Fibroblast of villous mesenchyme (primary cell): ENCODE results near the gene METTL21A. TPM values are rescaled to one million over a fixed set of nuclear protein-coding genes. Genes with fewer than 3 reads are reported as not detected.

Experiments used
- DNase-seq: peaks from one replicate; pipeline ENCODE4 v3.0.0-alpha.2; 2010; ENCODE audit warnings: low read depth
- H3K4me3 ChIP-seq: 2 replicates; pipeline ENCODE4 v1.5.1; 2011; ENCODE audit warnings: low read depth, mild to moderate bottlenecking, low read length
- total RNA-seq: library from RNA; depleted of rRNA; stranded (reverse); fragments of >200 nt; gene quantifications from 2 replicates; pipeline ENCODE4 v1.2.3, GENCODE V29; 2012
- TF ChIP-seq, protein P1 (sequence below): IDR thresholded peaks from 2 replicates; pipeline ENCODE4 v1.5.1; 2012; ENCODE audit warnings: low read depth, mild to moderate bottlenecking, low read length; ENCODE audit not compliant: insufficient read depth

The METTL21A gene
- total RNA-seq, 1 donor = 13.0 TPM

DNA sequence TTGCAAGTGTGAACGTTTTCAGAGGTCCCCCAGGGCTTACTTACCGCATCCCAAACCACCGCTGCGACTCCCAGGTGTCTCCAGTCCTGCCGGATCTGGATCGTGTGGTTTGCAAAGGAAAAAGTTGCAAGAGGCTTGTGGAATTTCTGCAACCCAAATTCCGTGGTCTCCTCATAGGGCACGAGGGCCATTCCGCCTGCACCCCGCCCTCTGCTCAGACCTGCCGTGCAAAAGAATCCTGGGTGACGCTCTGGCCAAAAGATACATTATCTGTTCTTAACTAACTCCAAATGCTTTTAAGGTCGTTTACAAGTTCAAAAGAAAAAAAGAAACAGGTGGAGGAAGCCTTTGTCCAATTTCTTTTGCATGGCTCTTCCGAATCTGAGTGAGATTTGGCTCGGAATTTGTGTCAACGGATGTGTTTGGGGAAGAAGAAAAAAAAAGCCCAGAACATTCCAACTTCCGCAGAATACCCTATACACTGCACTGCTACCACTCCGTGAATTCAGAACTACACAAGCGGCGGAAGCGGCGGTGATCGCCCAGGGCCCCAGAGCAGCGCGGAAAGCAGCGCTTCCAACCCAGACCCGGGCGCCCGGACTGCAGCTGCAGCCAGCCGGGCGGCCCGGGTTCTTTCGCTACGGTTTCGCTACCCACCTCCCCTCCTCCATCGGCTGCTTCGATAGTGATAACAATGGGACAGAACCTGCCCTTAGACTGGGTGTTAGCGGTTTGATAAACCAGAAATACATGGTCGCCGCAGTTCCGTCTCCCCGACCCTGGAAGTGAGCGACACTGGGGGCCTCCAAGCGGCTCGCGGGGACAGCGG lies 795 bp downstream of the METTL21A start:
- H3K4me3 ChIP-seq = peak overlapping the region; percentile 79
- TF ChIP-seq, protein P1, sequence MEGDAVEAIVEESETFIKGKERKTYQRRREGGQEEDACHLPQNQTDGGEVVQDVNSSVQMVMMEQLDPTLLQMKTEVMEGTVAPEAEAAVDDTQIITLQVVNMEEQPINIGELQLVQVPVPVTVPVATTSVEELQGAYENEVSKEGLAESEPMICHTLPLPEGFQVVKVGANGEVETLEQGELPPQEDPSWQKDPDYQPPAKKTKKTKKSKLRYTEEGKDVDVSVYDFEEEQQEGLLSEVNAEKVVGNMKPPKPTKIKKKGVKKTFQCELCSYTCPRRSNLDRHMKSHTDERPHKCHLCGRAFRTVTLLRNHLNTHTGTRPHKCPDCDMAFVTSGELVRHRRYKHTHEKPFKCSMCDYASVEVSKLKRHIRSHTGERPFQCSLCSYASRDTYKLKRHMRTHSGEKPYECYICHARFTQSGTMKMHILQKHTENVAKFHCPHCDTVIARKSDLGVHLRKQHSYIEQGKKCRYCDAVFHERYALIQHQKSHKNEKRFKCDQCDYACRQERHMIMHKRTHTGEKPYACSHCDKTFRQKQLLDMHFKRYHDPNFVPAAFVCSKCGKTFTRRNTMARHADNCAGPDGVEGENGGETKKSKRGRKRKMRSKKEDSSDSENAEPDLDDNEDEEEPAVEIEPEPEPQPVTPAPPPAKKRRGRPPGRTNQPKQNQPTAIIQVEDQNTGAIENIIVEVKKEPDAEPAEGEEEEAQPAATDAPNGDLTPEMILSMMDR = no peak
- DNase-seq = peak; percentile 76

DNA sequence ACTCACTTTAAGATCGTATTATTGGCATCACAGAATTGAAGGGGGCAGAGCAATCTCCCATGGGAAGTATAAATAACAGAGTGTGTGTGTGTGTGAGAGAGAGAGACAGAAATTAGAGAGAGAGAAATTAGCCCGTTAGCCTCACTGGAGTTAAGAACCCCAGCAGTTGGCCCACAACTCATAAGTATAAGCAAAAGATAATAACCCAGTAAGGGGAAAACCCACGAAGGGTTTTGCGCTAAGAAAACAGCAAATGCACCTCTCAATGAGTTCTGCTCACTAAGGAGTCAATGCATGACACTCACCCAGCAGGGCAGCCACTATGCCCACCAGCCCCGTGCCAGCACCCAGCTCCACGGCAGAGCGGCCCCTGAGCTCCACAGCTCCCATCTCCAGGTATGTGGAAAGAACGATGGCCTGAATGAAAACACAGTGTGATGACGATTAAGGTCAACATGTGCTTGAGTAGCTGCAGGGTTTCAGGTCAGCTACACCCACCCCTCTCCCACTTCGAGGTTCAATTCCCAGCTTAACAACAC lies 3.6 kb downstream of the METTL21A start:
- DNase-seq = no peak
- H3K4me3 ChIP-seq = no peak overlapping the region
- TF ChIP-seq, protein P1 = no peak

DNA sequence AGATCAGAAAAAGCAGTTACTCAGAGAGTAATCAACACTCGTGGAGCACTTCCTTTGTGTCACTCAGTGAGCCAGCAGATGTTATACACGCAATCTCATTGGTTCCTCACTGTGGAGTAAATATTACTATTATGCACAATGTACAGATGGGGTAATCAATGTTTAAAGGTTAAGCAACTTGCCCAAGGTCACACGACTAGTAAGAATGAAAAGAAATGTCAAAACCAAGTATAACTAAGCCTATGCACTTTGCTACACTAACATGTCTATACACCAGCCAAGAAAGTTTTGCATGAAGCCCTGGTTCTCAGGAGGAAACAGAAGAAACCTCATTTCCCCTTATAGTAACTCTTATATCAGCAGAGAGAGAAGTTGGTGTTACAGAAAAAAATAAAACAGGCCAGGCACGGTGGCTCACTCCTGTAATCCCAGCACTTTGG lies 5.4 kb downstream of the METTL21A start:
- no peak overlapping the region for H3K4me3 ChIP-seq
- TF ChIP-seq, protein P1 = no peak
- DNase-seq = no peak

DNA sequence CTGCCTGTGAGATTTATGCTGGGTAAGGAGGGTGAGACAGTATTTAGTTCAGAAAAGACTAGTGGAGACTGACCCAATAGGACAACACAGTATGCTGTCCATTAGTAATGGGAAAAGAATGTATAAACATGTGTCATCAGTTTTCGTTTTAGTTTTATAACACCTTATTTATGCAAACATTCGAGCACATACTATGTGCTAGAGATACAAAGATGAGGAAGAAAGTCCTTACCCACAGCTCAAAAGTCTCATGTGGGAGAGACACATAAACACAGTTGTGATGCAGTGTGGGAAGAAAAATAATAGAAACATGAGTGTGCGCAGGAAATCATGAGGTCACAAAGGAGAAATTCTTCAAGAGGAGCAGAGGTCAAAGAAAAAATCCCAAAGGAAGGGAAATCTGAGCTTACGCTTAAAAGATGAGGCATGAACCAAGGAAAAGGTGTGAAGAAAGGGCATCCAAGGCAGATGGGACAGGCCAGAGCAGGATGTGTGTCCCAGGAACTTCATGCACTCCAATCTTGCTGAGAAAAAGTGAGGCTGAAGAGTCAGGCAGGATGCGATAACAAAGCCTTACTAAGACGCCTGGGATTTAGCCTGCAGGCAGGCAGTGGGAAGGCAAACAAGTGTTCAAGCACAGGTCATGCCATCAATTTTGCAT lies 8.1 kb downstream of the METTL21A start:
- peak overlapping the region; percentile 23 for H3K4me3 ChIP-seq
- peak; percentile 98 for DNase-seq
- TF ChIP-seq, protein P1 = no peak

DNA sequence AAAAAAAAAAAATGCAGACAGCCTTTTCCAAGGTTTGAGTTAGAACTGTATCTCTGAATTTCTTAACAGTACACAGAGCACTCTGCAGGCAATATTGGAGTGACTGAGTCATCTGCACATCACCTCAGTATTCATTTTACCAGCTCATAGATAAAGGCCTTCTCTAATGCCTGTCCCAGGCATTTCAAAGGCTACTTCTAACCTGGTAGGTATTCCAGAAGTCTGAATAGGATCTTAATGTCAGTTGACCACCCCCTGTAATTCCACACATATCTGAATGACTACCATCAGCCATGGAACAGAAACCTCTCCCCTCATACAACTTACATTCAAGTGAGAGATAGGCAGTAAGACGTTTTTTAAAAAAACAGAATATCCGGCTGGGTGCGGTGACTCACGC lies 9.0 kb downstream of the METTL21A start:
- TF ChIP-seq, protein P1 = no peak
- peak; percentile 67 for DNase-seq
- no peak overlapping the region for H3K4me3 ChIP-seq

DNA sequence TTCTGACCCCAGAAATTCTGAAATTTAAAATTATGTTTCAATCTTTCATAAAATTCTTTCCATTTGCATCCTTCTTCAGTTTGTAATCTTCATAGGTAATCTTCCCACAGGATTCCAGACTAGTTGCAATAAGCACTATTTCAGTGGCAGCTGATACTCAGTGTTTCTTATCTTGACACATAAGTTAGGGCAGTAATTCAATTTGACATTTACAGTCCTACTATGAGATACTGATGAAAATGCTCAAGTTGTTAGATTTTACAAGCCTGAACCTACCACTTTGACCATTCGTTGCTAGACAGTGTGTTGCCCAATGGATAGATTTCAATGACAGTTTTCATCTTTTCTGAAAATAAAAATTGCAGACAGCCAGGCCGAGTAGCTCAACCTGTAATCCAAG lies 10.4 kb downstream of the METTL21A start:
- TF ChIP-seq, protein P1 = no peak

More for the DNA sequence above, 10.4 kb downstream of the METTL21A start:
- DNase-seq = peak; percentile 82
- no peak overlapping the region for H3K4me3 ChIP-seq
